ENCODE data around the gene ROR2. TPM values are rescaled to one million over a fixed set of nuclear protein-coding genes. Genes with fewer than 3 reads are reported as not detected.

The ROR2 gene
- total RNA-seq, 1 donor: 13.8 TPM

- H2AFZ ChIP-seq (ENCODE audit: low read length): no peak overlapping the region
- H3K36me3 ChIP-seq (ENCODE audit: insufficient read depth, low read length): no peaks in the 10 kb centered on the region
- TF ChIP-seq CTCF (IDR thresholded peaks at IDR 0.05; ENCODE audit: extremely low read depth, low read depth, low read length): no peak
Observed at GRCh38 chr9:91655215-91655614, 294.8 kb downstream of the ROR2 start.

DNA sequence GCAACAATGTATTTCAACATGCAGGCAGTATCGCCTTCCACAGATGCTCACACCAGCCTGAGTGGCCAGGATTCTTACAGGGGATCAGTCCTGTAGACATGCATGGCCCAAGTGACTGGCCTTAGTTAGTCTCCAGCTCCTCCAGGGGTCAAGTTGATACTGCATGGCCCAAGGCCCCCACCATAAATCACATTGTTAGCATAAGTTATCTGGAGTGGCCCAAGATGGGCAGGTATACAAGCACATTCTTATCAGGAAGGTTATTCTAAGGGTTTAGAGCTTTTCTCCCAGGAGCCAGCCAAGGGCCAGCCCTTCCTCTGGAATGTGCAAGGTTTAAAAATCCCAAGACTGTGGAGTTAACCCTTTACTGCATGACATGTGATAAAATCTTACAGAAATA, 295.5 kb downstream of the ROR2 start:
- Histone ChIP-seq H2AFZ (ENCODE audit: low read length) (no peak overlapping the region), H3K27ac (ENCODE audit: low read depth, low read length) (no peak overlapping the region), H3K79me2 (ENCODE audit: insufficient read depth, low read length) (no peaks in the 10 kb centered on the region), H3K27me3 (ENCODE audit: insufficient read depth, low read length) (peaks cover 11% of the 10 kb centered on the region), H3K4me1 (ENCODE audit: insufficient read depth, low read length) (no peaks in the 10 kb centered on the region), H3K36me3 (ENCODE audit: insufficient read depth, low read length) (no peaks in the 10 kb centered on the region), H3K4me3 (ENCODE audit: insufficient read depth, low read length) (no peak overlapping the region), H4K20me1 (ENCODE audit: insufficient read depth, low read length) (no peaks in the 10 kb centered on the region), H3K9me3 (ENCODE audit: low read depth, low read length) (no peaks in the 10 kb centered on the region), H3K4me2 (ENCODE audit: insufficient read depth, low read length) (no peak overlapping the region)
- TF ChIP-seq CTCF (IDR thresholded peaks at IDR 0.05; ENCODE audit: extremely low read depth, low read depth, low read length): no peak
- DNase-seq (ENCODE audit: insufficient read length, low spot score, missing footprints): no peak

More at GRCh38 chr9:91655215-91655614, 294.8 kb downstream of the ROR2 start:
- H3K79me2 ChIP-seq (ENCODE audit: insufficient read depth, low read length): no peaks in the 10 kb centered on the region
- H3K9me3 ChIP-seq (ENCODE audit: low read depth, low read length): no peaks in the 10 kb centered on the region
- no peaks in the 10 kb centered on the region for H4K20me1 ChIP-seq (ENCODE audit: insufficient read depth, low read length)
- H3K4me3 ChIP-seq (ENCODE audit: insufficient read depth, low read length): no peak overlapping the region
- DNase-seq (ENCODE audit: insufficient read length, low spot score, missing footprints): no peak
- no peak overlapping the region for H3K4me2 ChIP-seq (ENCODE audit: insufficient read depth, low read length)
- no peaks in the 10 kb centered on the region for H3K4me1 ChIP-seq (ENCODE audit: insufficient read depth, low read length)
- H3K27ac ChIP-seq (ENCODE audit: low read depth, low read length): no peak overlapping the region
- H3K27me3 ChIP-seq (ENCODE audit: insufficient read depth, low read length): peaks cover 11% of the 10 kb centered on the region

GRCh38 chr9:91647371-91647770, 302.7 kb downstream of the ROR2 start:
- no peaks in the 10 kb centered on the region for H3K4me1 ChIP-seq (ENCODE audit: insufficient read depth, low read length)
- no peak for DNase-seq (ENCODE audit: insufficient read length, low spot score, missing footprints)
- H4K20me1 ChIP-seq (ENCODE audit: insufficient read depth, low read length): no peaks in the 10 kb centered on the region
- H3K27me3 ChIP-seq (ENCODE audit: insufficient read depth, low read length): peaks cover 19% of the 10 kb centered on the region
- no peaks in the 10 kb centered on the region for H3K9me3 ChIP-seq (ENCODE audit: low read depth, low read length)
- H3K79me2 ChIP-seq (ENCODE audit: insufficient read depth, low read length): no peaks in the 10 kb centered on the region
- no peak overlapping the region for H3K27ac ChIP-seq (ENCODE audit: low read depth, low read length)
- no peak for TF ChIP-seq CTCF (IDR thresholded peaks at IDR 0.05; ENCODE audit: extremely low read depth, low read depth, low read length)
- H2AFZ ChIP-seq (ENCODE audit: low read length): no peak overlapping the region
- H3K4me3 ChIP-seq (ENCODE audit: insufficient read depth, low read length): no peak overlapping the region
- no peaks in the 10 kb centered on the region for H3K36me3 ChIP-seq (ENCODE audit: insufficient read depth, low read length)
- no peak overlapping the region for H3K4me2 ChIP-seq (ENCODE audit: insufficient read depth, low read length)

- H3K27ac ChIP-seq (ENCODE audit: low read depth, low read length): no peak overlapping the region
- peaks cover 19% of the 10 kb centered on the region for H3K27me3 ChIP-seq (ENCODE audit: insufficient read depth, low read length)
- no peaks in the 10 kb centered on the region for H3K9me3 ChIP-seq (ENCODE audit: low read depth, low read length)
- no peaks in the 10 kb centered on the region for H3K79me2 ChIP-seq (ENCODE audit: insufficient read depth, low read length)
- no peak overlapping the region for H3K4me3 ChIP-seq (ENCODE audit: insufficient read depth, low read length)
- no peaks in the 10 kb centered on the region for H3K36me3 ChIP-seq (ENCODE audit: insufficient read depth, low read length)
- no peak for TF ChIP-seq CTCF (IDR thresholded peaks at IDR 0.05; ENCODE audit: extremely low read depth, low read depth, low read length)
- no peak overlapping the region for H2AFZ ChIP-seq (ENCODE audit: low read length)
- H3K4me2 ChIP-seq (ENCODE audit: insufficient read depth, low read length): no peak overlapping the region
- no peak for DNase-seq (ENCODE audit: insufficient read length, low spot score, missing footprints)
- H4K20me1 ChIP-seq (ENCODE audit: insufficient read depth, low read length): no peaks in the 10 kb centered on the region
- no peaks in the 10 kb centered on the region for H3K4me1 ChIP-seq (ENCODE audit: insufficient read depth, low read length)
Observed at GRCh38 chr9:91646702-91647101, 303.3 kb downstream of the ROR2 start.

Measured in osteoblast (primary cell).